ENCODE results near the gene BMPR1B.

DNA sequence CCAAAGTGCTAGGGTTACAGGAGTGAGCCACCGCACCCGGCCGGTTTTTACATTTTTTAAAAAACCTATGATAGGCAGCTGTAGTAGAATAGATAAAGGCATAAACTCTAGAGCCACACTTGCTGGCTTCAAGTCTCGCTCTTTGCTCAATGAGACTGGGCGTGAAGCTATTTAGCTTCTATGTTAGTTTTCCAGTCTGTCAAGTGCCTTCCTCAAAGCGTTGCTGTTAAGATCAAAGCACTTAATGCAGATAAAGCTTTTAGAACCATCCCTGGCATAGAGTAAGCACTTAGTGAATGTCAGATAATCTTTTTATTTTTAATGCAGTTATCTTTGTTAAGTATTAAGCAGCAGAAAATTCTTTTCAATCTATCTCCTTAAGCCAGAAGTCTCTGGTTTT is 42.0 kb upstream of the BMPR1B start:
- TF ChIP-seq, protein P1, sequence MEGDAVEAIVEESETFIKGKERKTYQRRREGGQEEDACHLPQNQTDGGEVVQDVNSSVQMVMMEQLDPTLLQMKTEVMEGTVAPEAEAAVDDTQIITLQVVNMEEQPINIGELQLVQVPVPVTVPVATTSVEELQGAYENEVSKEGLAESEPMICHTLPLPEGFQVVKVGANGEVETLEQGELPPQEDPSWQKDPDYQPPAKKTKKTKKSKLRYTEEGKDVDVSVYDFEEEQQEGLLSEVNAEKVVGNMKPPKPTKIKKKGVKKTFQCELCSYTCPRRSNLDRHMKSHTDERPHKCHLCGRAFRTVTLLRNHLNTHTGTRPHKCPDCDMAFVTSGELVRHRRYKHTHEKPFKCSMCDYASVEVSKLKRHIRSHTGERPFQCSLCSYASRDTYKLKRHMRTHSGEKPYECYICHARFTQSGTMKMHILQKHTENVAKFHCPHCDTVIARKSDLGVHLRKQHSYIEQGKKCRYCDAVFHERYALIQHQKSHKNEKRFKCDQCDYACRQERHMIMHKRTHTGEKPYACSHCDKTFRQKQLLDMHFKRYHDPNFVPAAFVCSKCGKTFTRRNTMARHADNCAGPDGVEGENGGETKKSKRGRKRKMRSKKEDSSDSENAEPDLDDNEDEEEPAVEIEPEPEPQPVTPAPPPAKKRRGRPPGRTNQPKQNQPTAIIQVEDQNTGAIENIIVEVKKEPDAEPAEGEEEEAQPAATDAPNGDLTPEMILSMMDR (IDR thresholded peaks at IDR 0.05; ENCODE audit: borderline replicate concordance, extremely low read depth, low read length, poor library complexity, severe bottlenecking): no peak
- no peak for TF ChIP-seq EZH2 (IDR thresholded peaks at IDR 0.05; ENCODE audit: borderline replicate concordance, low read depth, low read length, severe bottlenecking)

Measured in DND-41 (cell line).